ENCODE data around the gene LRRC8B.

DNA sequence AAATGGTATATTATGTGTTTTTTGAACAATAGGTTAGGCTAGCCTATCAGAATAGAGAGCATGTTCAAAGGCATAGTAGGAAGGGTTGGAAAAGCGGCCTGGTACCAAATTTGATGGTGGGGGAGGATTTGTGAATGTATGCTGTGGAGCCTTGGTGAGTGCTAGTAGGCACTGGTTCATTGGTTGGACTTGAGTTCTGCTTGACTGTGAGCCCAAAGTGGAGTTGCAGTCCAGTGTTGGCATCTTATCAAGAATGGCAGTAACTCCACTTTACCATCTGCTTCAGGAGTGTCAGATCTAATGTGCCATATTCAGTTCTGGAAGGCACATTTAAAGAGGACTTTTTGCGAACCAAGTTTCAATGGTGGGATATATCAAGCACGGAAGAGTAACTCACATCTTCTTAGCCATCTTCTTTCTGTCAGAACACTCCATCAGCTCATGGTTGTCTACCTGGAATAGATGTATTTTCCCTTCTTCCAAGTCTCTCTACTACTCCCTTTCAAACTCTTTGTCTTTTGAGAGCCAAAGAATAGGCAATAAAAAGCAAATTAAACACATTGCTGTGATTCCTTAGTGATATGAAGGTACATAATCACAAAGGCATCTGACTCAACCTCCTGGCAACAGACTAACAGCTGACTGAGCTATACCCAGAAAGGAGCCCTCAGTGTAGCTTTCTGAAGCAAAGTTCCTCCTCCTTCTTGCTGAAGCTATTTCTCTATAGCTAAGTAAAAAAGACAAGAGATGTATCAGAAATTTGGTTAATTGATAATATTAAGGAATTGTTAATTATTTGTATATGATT is 21.7 kb downstream of the LRRC8B start:
- peak in 1 of 2 donors; percentile 10 for TF ChIP-seq POLR2A (IDR thresholded peaks at IDR 0.05)
- TF ChIP-seq, protein P1, sequence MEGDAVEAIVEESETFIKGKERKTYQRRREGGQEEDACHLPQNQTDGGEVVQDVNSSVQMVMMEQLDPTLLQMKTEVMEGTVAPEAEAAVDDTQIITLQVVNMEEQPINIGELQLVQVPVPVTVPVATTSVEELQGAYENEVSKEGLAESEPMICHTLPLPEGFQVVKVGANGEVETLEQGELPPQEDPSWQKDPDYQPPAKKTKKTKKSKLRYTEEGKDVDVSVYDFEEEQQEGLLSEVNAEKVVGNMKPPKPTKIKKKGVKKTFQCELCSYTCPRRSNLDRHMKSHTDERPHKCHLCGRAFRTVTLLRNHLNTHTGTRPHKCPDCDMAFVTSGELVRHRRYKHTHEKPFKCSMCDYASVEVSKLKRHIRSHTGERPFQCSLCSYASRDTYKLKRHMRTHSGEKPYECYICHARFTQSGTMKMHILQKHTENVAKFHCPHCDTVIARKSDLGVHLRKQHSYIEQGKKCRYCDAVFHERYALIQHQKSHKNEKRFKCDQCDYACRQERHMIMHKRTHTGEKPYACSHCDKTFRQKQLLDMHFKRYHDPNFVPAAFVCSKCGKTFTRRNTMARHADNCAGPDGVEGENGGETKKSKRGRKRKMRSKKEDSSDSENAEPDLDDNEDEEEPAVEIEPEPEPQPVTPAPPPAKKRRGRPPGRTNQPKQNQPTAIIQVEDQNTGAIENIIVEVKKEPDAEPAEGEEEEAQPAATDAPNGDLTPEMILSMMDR (IDR thresholded peaks at IDR 0.05): no peak
